Measurements from ENCODE around the gene HLCS.

HLCS gene

DNA sequence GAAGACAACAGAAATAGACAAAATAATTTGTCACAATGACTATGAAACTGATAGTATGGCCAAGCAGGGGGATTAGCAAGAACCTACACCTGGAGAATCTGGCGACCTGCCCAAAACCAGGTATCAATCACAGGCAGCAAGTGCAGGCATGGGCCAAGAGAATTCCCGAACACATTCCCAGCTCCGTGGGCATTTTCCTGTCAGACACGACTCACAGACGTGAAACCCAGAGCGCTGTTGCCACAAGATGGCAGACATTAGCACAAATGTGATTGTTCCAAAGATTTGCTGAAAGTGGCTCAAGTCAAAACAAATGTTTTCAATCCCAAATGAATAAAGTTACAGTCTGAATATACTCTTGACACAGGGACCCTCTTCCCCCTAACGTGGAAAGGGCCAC, 36.8 kb downstream of the HLCS start:
- Histone ChIP-seq H3K4me3 (ENCODE audit: low read depth, low read length) (no peak overlapping the region), H3K27ac (no peak overlapping the region), H3K27me3 (ENCODE audit: insufficient read depth, low read depth, severe bottlenecking) (no peaks in the 10 kb centered on the region), H3K36me3 (peaks cover 29% of the 10 kb centered on the region), H3K9me3 (ENCODE audit: severe bottlenecking) (no peaks in the 10 kb centered on the region)
- peak; percentile 38; the same call in 1 of the 2 replicates for TF ChIP-seq CTCF (IDR thresholded peaks at IDR 0.05; ENCODE audit: low read depth, low read length)
- peak; percentile 32 for DNase-seq

DNA sequence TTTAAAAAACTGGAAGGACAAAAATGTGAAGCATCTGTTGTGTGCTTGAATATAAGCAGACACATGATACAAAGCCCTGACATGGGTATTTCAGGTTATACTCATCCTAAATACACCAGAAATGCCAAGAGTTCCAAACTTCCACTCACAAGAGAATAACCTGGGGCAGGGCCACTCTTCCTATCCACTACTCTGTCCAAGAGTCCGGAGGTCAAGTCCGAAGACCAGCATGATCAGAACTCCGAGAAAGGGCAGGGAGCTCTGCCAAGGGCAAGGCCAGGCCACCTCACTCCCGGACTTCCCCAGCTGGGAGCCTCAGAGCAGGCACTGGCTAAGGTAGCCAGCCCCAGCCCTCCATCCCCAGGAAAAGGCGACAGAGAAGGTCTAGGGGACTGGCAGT, 37.5 kb downstream of the HLCS start:
- Histone ChIP-seq H3K9me3 (ENCODE audit: severe bottlenecking) (no peaks in the 10 kb centered on the region), H3K4me3 (ENCODE audit: low read depth, low read length) (no peak overlapping the region), H3K36me3 (peaks cover 28% of the 10 kb centered on the region), H3K27ac (no peak overlapping the region), H3K27me3 (ENCODE audit: insufficient read depth, low read depth, severe bottlenecking) (no peaks in the 10 kb centered on the region)
- DNase-seq, result no peak
- no peak for TF ChIP-seq CTCF (IDR thresholded peaks at IDR 0.05; ENCODE audit: low read depth, low read length)

GRCh38 chr21:36927719-36928117, 38.8 kb downstream of the HLCS start:
- peak; percentile 88 for TF ChIP-seq CTCF (IDR thresholded peaks at IDR 0.05; ENCODE audit: low read depth, low read length)
- peak; percentile 90 for DNase-seq
- Histone ChIP-seq H3K36me3 (peaks cover 19% of the 10 kb centered on the region), H3K4me3 (ENCODE audit: low read depth, low read length) (no peak overlapping the region), H3K27me3 (ENCODE audit: insufficient read depth, low read depth, severe bottlenecking) (no peaks in the 10 kb centered on the region), H3K27ac (no peak overlapping the region), H3K9me3 (ENCODE audit: severe bottlenecking) (no peaks in the 10 kb centered on the region)

- Histone ChIP-seq H3K9me3 (ENCODE audit: severe bottlenecking) (no peaks in the 10 kb centered on the region), H3K27me3 (ENCODE audit: insufficient read depth, low read depth, severe bottlenecking) (no peaks in the 10 kb centered on the region), H3K36me3 (peaks cover 19% of the 10 kb centered on the region), H3K4me3 (ENCODE audit: low read depth, low read length) (no peak overlapping the region), H3K27ac (no peak overlapping the region)
- DNase-seq, result no peak
- no peak for TF ChIP-seq CTCF (IDR thresholded peaks at IDR 0.05; ENCODE audit: low read depth, low read length)
These were observed 39.3 kb downstream of the HLCS start for GRCh38 chr21:36926989-36927718.

GRCh38 chr21:36923270-36923669, 43.2 kb downstream of the HLCS start:
- H3K27me3 ChIP-seq (ENCODE audit: insufficient read depth, low read depth, severe bottlenecking), result no peaks in the 10 kb centered on the region
- no peak overlapping the region for H3K4me3 ChIP-seq (ENCODE audit: low read depth, low read length)
- no peak for TF ChIP-seq CTCF (IDR thresholded peaks at IDR 0.05; ENCODE audit: low read depth, low read length)
- no peaks in the 10 kb centered on the region for H3K9me3 ChIP-seq (ENCODE audit: severe bottlenecking)
- H3K36me3 ChIP-seq, result peaks cover 9% of the 10 kb centered on the region
- H3K27ac ChIP-seq, result no peak overlapping the region
- no peak for DNase-seq

DNA sequence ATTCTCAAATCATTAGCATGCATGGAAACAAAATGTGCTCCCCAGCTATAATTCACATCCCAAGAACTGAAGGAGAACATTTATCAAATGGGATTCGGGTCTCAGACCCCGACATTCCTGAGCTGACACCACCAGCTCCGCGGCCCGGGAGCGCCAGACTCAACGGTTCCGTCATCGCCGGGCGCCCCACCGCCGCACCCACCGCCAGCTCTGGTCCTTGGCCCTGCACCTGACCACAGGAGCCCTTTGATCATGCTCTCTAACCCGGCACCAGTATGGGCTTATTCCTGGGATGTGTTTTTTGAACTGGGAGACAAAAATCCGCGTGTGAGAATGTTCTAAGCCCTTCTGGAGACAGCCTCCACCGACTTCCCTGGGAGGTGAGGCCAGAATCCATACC, 43.6 kb downstream of the HLCS start:
- Histone ChIP-seq H3K36me3 (peaks cover 5% of the 10 kb centered on the region), H3K27me3 (ENCODE audit: insufficient read depth, low read depth, severe bottlenecking) (no peaks in the 10 kb centered on the region), H3K9me3 (ENCODE audit: severe bottlenecking) (no peaks in the 10 kb centered on the region), H3K27ac (no peak overlapping the region), H3K4me3 (ENCODE audit: low read depth, low read length) (no peak overlapping the region)
- DNase-seq, result no peak
- no peak for TF ChIP-seq CTCF (IDR thresholded peaks at IDR 0.05; ENCODE audit: low read depth, low read length)

All from WERI-Rb-1 (cell line).